B cell (primary cell): Measurements from ENCODE around the gene TMEM255B.

Source experiments
- CTCF ChIP-seq: fragments of 200-600 bp; IDR thresholded peaks from one replicate; pipeline ENCODE4 v1.8.0; 2022; ENCODE audit warnings: antibody characterized with exemption, mild to moderate bottlenecking
- EZH2 ChIP-seq: IDR thresholded peaks from 2 replicates; pipeline ENCODE4 v1.6.1; 2012; ENCODE audit warnings: borderline replicate concordance, low read depth, mild to moderate bottlenecking, moderate library complexity, low read length; ENCODE audit not compliant: insufficient read depth, poor library complexity, severe bottlenecking

GRCh38 chr13:113728571-113729054 lies 30.4 kb upstream of the TMEM255B start:
- TF ChIP-seq CTCF = no peak
- TF ChIP-seq EZH2 = no peak
